Measurements from ENCODE around the gene WWP2. TPM values are rescaled to one million over a fixed set of nuclear protein-coding genes. Genes with fewer than 3 reads are reported as not detected.

The WWP2 gene
- polyA plus RNA-seq, 1 donor (not counting 4 experiments of a cell fraction or from before 2014, with no cell fraction given), result 6.9 TPM

GRCh38 chr16:69741951-69742904, 19.9 kb upstream of the WWP2 start:
- Histone ChIP-seq H3K79me2 (ENCODE audit: control insufficient read depth, insufficient read depth, low read length) (peaks cover 20% of the 10 kb centered on the region), H3K36me3 (ENCODE audit: control insufficient read depth in 2 of 2, extremely low read depth in 1 of 2, insufficient read depth in 2 of 2, low read length in 2 of 2) (peaks cover 37 to 51% of the 10 kb centered on the region in 2 experiments), H3K4me1 (ENCODE audit: control insufficient read depth, extremely low read depth, insufficient read depth, low read length) (peaks cover 13% of the 10 kb centered on the region), H3K27ac (ENCODE audit: control insufficient read depth, insufficient read depth, low read length) (no peak overlapping the region), H3K4me2 (ENCODE audit: control insufficient read depth, extremely low read depth, insufficient read depth, low read depth, low read length) (no peak overlapping the region), H4K20me1 (ENCODE audit: control insufficient read depth, extremely low read depth, insufficient read depth, low read length) (no peaks in the 10 kb centered on the region), H3K9me3 (ENCODE audit: control insufficient read depth, low read depth, low read length) (no peaks in the 10 kb centered on the region), H3K4me3 (ENCODE audit: control insufficient read depth in 2 of 3, extremely low read depth in 1 of 3, insufficient read depth in 2 of 3, low read depth in 1 of 3, low read length in 3 of 3) (no peak overlapping the region), H3K9me1 (ENCODE audit: control insufficient read depth, extremely low read depth, insufficient read depth, low read length) (no peaks in the 10 kb centered on the region), H3K9ac (ENCODE audit: control insufficient read depth, extremely low read depth, insufficient read depth, low read length) (no peak overlapping the region), H3K27me3 (ENCODE audit: control insufficient read depth, extremely low read depth, insufficient read depth, low read length) (no peaks in the 10 kb centered on the region), H2AFZ (ENCODE audit: control insufficient read depth, low read length) (no peak overlapping the region)
- no peak for FAIRE-seq
- dilution Hi-C loops (cut with MboI; ENCODE audit: extremely low pct_ligation_motif_present, low sequenced_read_pairs), result no loop called here
- TF ChIP-seq CTCF (optimal IDR thresholded peaks at IDR 0.05 in 1 of 3, IDR thresholded peaks at IDR 0.05 in 1 of 3, conservative IDR thresholded peaks at IDR 0.05 in 1 of 3; ENCODE audit: extremely low read depth in 1 of 3, insufficient read depth in 2 of 3, low read length in 3 of 3) (no peak), EZH2 (IDR thresholded peaks at IDR 0.05; ENCODE audit: low read length) (no peak)
- no peak for DNase-seq (ENCODE audit: low read depth, low spot score)

GRCh38 chr16:69744363-69745231, 17.5 kb upstream of the WWP2 start:
- no peaks in the 10 kb centered on the region for H3K9me1 ChIP-seq (ENCODE audit: control insufficient read depth, extremely low read depth, insufficient read depth, low read length)
- H3K4me3 ChIP-seq (ENCODE audit: control insufficient read depth in 2 of 3, extremely low read depth in 1 of 3, insufficient read depth in 2 of 3, low read depth in 1 of 3, low read length in 3 of 3), result no peak overlapping the region
- H3K4me1 ChIP-seq (ENCODE audit: control insufficient read depth, extremely low read depth, insufficient read depth, low read length), result peaks cover 13% of the 10 kb centered on the region
- peaks cover 4% of the 10 kb centered on the region for H4K20me1 ChIP-seq (ENCODE audit: control insufficient read depth, extremely low read depth, insufficient read depth, low read length)
- no peak overlapping the region for H2AFZ ChIP-seq (ENCODE audit: control insufficient read depth, low read length)
- H3K9ac ChIP-seq (ENCODE audit: control insufficient read depth, extremely low read depth, insufficient read depth, low read length), result no peak overlapping the region
- H3K79me2 ChIP-seq (ENCODE audit: control insufficient read depth, insufficient read depth, low read length), result peaks cover 32% of the 10 kb centered on the region
- H3K9me3 ChIP-seq (ENCODE audit: control insufficient read depth, low read depth, low read length), result no peaks in the 10 kb centered on the region
- DNase-seq (ENCODE audit: low read depth, low spot score), result no peak
- H3K36me3 ChIP-seq (ENCODE audit: control insufficient read depth in 2 of 2, extremely low read depth in 1 of 2, insufficient read depth in 2 of 2, low read length in 2 of 2), result peaks cover 53 to 70% of the 10 kb centered on the region in 2 experiments
- no peak overlapping the region for H3K4me2 ChIP-seq (ENCODE audit: control insufficient read depth, extremely low read depth, insufficient read depth, low read depth, low read length)
- H3K27ac ChIP-seq (ENCODE audit: control insufficient read depth, insufficient read depth, low read length), result no peak overlapping the region
- no peak for FAIRE-seq
- dilution Hi-C loops (cut with MboI; ENCODE audit: extremely low pct_ligation_motif_present, low sequenced_read_pairs), result no loop called here
- no peak for TF ChIP-seq EZH2 (IDR thresholded peaks at IDR 0.05; ENCODE audit: low read length)
- TF ChIP-seq CTCF (optimal IDR thresholded peaks at IDR 0.05 in 1 of 3, IDR thresholded peaks at IDR 0.05 in 1 of 3, conservative IDR thresholded peaks at IDR 0.05 in 1 of 3; ENCODE audit: extremely low read depth in 1 of 3, insufficient read depth in 2 of 3, low read length in 3 of 3), result no peak
- no peaks in the 10 kb centered on the region for H3K27me3 ChIP-seq (ENCODE audit: control insufficient read depth, extremely low read depth, insufficient read depth, low read length)

All from keratinocyte (primary cell).